Body of pancreas (tissue), 4 donors: ENCODE data around the gene ENG.

ENCODE experiments used
- CTCF ChIP-seq, 7 experiments: fragments of 450-650 bp in 4 of 7; fragments of 200-600 bp in 3 of 7; sonication (generic) in 3 of 7; IDR thresholded peaks; one replicate each; pipeline ENCODE4 v1.5.1; 2016 to 2019; ENCODE audit warnings: antibody characterized with exemption in 7 of 7
- POLR2A ChIP-seq, 3 donors: fragments of 450-650 bp; IDR thresholded peaks; one replicate each; pipeline ENCODE4 v1.6.1; 2016; ENCODE audit warnings: antibody characterized with exemption in 3 of 3, mild to moderate bottlenecking in 2 of 3

- no peak for TF ChIP-seq CTCF (IDR thresholded peaks at IDR 0.05)
- peak in 1 of 3 donors; percentile 26 for TF ChIP-seq POLR2A (IDR thresholded peaks at IDR 0.05)
These were observed 7.9 kb upstream of the ENG start for GRCh38 chr9:127862075-127863011.
